HG03521 (cell line): Measurements from ENCODE around the gene SLC1A3.
"Not testable (repeated sequence)": the region's sequence is repeated elsewhere in the genome, so short reads cannot be mapped to it uniquely, and the experiment has no call there.

Experiments
- ATAC-seq: cut with Tn5 transposase; IDR thresholded peaks from one replicate; pipeline ENCODE4 v1.9.1; 2021; ENCODE audit warnings: mild to moderate bottlenecking, moderate library complexity; ENCODE audit not compliant: unreplicated experiment

SLC1A3 gene

GRCh38 chr5:36630201-36631145, 24.1 kb downstream of the SLC1A3 start:
- no peak for ATAC-seq

GRCh38 chr5:36631154-36631553, 24.7 kb downstream of the SLC1A3 start:
- ATAC-seq, result no peak

- no peak for ATAC-seq
These were observed 25.4 kb downstream of the SLC1A3 start for GRCh38 chr5:36631620-36632362.

DNA sequence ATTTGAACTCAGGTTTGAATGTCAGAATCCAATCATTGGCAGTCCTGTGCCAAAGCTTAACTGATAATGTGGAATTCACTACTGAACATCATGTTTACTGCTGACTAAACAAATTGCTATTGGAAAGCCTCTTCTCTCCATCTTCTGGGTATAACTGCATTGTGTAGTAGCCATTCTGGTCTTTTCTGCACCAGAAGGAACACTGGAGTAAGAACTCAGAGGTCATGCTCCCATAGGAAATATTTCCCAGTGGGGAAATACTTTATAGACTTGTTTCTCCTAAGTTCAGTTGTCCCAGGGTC, 25.9 kb downstream of the SLC1A3 start:
- no peak for ATAC-seq

DNA sequence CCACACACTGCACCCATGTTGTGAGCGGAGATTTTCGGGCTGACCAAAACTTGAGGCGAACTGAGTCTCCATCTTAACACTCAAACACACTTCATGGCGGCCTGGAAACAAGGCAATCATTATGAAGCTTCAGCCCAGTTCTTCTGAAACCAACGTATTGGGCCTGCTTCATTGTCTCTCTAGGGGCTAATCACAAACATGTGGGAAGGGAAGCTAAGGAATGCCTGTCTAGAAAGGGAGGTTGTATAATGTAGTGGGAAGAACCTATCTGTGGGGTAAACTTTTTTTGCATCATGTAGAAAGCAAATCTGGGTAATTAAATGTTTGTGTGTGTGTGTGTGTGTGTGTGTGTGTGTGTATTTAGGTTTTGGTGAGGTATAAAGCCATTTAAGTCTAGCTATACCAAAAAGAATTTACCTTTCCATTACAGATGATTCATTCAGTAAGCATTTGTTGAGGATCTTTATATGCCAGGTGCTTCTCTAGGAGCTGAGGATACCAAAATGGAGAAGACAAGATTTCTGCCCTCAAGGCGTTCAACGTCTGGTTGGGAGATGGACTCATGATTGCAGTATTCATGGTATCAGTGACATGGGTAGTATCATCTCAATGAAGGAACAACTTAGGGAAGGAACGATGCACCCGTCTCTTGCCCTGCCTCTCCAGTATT, 29.4 kb downstream of the SLC1A3 start:
- no peak for ATAC-seq

DNA sequence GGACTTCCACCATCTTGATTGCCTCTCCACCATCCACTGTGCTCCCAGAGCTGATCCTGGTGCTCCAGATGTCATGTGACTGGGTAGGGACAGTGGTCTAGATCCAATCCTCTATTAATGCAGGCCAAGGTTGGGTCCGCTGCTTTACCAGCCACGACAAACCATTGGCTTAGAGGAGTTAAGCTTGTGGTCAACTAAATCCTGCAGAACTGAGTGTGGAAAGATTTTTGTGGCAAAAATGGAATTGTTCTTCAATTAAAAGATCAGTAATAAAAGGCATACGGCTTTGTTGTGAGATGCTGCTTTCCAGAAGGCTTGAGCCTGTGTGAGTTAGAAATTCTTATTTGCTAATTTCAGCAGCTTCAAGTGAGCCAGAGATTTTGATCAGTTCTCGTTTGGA, 30.7 kb downstream of the SLC1A3 start:
- no peak for ATAC-seq

- no peak for ATAC-seq
These were observed 31.1 kb downstream of the SLC1A3 start for GRCh38 chr5:36637516-36637915.

DNA sequence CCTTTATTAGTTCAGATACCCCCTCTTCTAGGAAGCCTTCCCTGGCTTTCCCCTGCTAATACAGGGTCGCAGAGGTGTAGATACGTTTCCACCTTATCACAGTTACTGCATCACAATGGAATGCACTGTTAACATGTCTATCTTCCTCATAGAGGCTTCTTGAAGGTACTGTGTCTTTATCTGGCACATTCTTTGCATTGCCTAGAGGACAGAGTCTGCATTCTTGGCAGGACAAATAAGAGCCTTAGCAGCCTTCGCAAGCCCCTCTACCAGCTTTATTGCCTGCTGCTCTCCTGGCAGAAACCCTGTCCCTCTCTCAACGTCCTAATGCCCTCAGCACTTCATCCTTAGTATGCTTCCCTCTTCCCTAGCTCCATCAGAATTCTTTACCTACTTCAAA, 31.6 kb downstream of the SLC1A3 start:
- no peak for ATAC-seq

- ATAC-seq, result no peak
These were observed 34.5 kb downstream of the SLC1A3 start for GRCh38 chr5:36640949-36641348.

- ATAC-seq, result no peak
These were observed 35.0 kb downstream of the SLC1A3 start for GRCh38 chr5:36641431-36641830.

GRCh38 chr5:36642089-36642488, 35.7 kb downstream of the SLC1A3 start:
- no peak for ATAC-seq

DNA sequence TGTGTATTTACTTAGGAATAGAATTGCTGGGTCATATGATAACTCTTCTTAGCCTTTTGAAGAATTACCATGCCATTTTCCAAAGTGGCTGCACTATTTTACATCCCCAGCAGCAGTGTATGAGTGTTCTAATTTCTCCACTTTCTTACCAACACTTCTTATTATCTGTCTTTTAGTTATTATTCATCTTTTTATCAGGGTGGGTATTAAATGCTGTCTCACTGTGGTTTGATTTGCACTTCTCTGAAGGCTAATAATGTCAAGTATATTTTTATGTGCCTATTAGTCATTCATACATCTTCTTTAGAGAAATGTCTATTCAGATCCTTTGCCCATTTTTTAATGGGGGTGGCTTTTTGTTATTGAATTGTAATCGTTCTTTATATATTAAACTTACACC, 36.8 kb downstream of the SLC1A3 start:
- no peak for ATAC-seq

- ATAC-seq, result not testable (repeated sequence)
These were observed 37.4 kb downstream of the SLC1A3 start for GRCh38 chr5:36643841-36644240.

DNA sequence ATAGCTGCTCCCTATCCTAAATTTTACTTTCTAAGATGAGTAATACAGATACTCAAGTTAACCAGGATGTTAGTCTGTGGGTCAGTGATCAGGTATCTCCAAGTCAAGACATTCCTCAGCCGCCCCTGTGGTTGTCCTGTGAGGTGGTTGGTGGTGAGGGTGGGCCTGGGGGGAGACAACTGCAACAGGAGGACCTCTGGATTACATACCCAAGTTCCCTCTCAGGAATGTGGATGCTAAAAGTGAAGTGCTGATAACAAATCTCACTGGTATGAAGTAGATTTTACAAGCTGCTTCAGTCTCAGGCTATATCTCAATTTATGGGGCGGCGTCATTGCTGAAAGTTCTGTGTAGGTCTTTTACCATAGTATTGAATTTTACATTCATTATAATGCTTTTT, 38.3 kb downstream of the SLC1A3 start:
- ATAC-seq, result no peak

DNA sequence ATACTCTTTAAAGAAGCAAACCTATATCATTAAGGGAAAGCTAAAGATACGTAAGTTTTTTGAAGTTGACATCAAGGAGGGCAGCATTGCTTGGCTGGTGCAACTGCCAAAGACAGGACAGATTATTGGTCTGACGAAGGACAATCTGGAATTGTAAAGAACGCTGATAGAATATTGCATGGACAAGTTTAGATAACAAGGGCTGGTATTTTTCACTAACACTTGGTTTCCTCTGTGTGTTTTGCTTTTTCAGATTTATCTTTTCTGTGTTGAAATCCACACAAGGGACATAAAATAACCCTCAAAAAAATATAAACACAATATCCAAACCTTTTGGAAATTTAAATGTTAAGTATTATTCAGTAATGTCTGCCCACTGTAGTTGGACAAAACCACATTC, 39.7 kb downstream of the SLC1A3 start:
- ATAC-seq, result no peak

DNA sequence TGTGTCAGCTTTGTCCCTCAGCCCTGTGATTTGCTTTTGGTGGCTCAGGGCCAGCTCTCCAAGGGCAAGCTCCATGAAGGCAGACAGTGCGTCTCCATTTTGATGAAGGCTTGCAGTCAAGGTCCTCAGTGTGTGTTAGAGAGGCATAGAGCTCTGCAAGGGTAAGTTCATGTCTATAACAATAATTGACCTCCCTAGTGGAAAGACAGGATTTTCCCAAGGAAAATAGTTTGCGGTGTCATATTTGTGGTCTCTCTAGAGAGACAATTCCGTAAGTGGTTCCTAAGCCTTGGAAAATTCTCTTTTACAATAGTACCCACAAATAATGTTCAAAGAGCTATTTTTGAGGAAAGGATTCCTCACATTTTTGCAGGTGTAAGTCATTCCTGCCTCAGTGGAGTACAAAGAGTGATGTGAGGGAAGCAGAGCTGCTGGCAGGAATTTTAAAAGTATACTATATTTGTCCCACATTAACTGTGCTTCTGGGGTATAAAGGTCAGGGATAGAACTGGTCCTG, 40.2 kb downstream of the SLC1A3 start:
- ATAC-seq, result no peak

GRCh38 chr5:36647046-36647445, 40.6 kb downstream of the SLC1A3 start:
- ATAC-seq, result no peak

DNA sequence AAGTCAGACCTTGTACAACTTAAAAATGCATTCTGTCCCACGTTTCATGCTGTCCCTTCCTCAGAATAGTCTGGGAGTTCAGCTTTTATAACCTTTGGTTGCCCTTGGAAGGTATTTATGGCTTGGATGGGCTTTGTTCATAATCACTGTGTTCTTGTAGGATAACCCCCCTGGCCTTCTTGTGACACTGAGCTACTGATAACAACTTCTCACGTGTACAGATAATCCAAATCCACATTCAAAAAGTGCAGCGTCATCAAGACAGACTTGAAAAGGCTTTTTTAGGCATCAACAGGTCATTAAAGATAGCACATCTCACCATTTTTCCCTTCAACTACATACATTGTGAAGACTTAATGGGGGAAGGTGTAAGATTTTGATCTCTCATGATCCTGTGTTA, 42.0 kb downstream of the SLC1A3 start:
- ATAC-seq, result no peak

DNA sequence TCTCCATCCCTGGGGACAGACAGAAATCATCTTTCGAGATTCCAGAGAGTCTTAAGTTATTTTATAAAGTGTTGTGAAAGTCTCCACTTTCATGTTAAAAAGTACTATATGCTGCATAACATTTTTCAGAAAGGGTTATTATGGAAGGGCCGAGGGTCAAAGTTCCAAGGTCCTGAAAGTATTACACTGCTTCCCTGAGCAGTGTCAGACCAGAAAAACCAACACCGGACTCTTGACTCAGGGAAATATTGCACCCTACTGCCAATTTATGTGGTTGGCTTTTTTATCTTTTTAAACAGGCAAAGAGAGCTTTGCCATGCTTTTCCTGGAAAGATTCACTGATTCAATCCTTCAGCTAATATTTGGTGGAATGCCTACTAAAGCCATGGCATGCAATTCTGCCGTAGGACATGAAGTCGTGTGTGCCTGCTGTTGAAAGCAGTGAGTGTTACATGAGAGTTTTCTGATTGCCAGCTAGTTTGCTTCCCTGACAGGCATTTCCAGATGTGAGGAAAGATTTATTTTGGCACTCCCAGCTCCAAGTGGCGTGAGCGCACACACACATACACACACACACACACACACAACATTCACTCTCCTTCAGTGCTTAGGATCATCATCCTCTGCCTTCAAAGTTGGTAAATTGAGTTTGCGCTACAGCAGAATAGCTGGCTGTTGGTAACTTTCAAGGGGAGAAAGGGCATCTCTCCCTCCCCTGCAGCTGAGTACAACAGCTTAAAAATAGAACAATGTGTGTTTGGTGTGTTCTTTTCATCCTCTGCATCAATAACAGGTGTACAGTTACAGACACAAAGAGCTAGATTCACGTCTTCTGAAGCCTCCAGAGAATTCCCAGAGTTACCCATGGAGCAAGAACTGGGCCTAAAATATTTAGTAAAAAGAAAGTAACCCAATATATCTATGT, 45.6 kb downstream of the SLC1A3 start:
- ATAC-seq, result no peak

DNA sequence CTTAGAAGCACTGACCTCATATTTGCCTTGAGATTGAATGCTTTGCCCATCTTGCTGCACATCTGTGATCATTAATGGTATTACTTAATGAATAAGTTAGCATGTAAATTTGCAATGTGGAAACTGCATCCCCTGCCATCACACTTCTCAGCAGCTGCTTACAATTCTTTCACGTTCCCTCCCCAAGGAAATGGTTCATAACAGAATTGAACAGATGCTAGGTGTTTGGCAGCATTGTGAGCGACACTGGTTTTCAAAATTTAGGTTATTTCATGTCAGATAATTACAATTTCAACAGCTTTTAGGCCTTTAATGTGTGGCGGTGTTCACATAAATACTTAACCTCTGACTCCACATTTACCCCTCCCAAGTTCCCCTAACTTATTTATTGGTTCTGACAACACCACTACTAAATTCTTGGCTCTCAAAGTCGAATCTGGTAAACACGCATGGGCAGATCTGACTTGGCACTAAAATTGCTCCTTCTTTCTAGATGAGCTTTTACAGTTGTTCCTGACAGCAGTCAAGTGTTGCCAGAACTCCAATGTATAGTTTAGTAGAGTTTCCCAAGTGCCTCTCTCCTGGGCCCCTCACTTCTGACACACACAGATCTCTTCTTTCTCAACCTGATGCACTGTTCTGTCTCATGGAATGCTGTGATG, 46.8 kb downstream of the SLC1A3 start:
- no peak for ATAC-seq
